GM21723 (cell line): ENCODE data around the gene GPR35.

Experiments
- ATAC-seq: cut with Tn5 transposase; IDR thresholded peaks from one replicate; pipeline ENCODE4 v1.9.1; 2021; ENCODE audit warnings: mild to moderate bottlenecking, moderate library complexity; ENCODE audit not compliant: unreplicated experiment

Gene GPR35

DNA sequence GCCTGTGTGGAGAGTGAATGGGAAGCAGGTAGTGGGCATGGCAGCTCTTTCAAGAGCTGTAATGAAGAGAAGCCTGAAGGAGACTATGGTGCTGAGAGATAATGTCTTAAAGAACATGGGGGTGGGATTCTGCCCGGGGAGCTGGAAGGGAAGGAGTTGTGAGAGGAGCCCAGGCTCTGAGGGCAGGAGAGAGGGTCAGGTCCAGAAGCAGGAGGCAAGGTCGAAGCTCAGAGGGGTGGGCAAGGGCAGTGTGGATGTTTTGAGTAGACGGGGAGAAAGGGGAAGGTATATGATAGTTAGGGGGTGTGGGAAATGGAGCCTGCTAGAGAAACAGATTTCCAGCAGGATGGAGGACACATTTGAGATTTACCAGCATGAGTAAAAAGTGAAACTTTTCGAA is 36.6 kb upstream of the GPR35 start:
- no peak for ATAC-seq

DNA sequence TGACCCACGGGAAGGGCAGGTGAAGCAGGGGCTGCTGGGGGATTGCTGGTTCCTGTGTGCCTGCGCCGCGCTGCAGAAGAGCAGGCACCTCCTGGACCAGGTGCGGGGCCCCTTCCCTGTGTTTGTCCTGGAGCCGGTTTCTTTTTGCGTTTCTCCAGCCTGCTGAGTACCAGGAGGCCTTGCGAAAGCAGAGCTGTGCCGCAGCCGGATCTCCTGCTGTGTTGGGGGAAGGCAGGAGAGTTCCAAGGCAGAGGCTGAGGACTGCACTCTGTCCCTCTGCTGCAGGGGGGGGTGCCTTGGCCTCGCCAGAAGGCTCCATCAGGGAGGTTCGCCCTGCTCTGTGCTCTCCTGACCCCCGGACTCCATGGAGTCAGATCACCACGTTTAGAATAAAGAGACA is 35.9 kb upstream of the GPR35 start:
- ATAC-seq = no peak

DNA sequence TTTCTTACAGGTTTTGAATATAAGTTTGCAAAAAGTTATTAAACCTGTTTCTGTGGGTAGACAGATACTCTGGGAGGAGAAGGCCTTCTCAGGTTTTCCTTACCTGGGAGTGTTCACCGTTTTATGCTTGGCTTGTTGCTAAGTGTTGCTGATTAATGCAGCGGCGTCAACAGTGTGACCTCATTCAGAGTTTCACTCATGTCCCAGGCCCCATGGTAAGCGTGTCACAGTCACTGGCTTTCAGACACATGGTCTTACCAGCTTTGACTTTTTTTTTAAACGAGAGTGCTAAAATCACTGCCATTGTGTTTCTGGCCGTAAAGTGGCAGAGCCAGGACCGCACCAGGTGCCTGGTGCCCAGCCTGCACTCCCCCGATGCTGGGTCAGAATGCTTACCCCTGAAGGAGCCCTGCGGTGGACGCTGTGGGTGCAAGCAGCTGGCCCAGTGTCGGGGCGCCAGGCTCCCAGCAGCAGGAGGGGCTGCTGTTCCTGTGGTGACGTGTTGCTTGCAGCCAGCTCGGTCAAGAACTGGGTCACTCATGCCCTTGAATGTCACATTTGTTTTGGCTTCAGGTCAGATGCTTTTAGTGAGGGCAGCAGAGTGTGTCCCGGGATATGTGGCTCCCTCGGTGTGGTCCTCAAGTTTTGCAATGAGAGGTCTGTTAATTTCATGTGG is 35.3 kb upstream of the GPR35 start:
- no peak for ATAC-seq

DNA sequence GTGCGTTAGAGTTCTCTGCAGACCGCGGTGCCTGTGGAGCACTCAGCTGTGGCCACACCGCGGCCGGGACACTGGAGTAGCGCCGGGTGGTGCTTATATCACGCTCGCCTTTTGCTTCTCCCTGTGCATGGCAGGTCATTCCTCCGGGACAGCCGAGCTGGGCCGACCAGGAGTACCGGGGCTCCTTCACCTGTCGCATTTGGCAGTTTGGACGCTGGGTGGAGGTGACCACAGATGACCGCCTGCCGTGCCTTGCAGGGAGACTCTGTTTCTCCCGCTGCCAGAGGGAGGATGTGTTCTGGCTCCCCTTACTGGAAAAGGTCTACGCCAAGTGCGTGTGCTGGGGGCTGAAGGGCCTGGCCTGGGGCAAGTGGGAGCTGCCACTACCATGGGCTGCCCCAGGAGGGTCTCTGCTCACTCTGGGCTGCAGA is 34.6 kb upstream of the GPR35 start:
- no peak for ATAC-seq

DNA sequence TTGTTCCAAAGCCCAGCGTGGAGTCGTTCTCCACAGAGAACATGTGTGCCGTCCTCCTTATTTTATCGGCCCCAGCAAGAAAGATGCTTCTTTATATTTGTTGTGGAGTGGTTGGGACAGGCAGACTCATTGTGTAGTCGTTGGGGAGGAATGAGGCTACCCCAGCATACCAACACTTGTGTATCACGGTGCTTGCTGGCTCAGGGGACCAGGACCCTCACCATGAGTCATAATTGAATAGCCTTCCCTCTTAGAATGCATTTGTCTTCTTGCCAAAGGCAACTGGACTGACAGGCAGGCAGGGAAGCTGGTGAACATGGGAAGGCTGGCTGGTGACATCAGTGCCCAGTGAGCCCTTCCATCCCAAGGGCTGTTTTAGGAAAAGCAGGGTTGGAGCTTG is 34.1 kb upstream of the GPR35 start:
- no peak for ATAC-seq

DNA sequence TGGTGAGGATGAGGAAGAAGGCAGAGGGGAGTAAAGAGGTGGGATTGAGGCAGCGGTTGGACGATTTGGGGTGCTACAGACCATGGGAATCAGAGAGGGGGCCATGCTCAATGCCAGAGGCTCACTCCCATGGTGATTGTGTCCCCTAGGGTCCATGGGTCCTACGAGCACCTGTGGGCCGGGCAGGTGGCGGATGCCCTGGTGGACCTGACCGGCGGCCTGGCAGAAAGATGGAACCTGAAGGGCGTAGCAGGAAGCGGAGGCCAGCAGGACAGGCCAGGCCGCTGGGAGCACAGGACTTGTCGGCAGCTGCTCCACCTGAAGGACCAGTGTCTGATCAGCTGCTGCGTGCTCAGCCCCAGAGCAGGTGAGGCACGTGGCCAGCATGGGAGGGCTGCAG is 33.5 kb upstream of the GPR35 start:
- ATAC-seq = no peak

DNA sequence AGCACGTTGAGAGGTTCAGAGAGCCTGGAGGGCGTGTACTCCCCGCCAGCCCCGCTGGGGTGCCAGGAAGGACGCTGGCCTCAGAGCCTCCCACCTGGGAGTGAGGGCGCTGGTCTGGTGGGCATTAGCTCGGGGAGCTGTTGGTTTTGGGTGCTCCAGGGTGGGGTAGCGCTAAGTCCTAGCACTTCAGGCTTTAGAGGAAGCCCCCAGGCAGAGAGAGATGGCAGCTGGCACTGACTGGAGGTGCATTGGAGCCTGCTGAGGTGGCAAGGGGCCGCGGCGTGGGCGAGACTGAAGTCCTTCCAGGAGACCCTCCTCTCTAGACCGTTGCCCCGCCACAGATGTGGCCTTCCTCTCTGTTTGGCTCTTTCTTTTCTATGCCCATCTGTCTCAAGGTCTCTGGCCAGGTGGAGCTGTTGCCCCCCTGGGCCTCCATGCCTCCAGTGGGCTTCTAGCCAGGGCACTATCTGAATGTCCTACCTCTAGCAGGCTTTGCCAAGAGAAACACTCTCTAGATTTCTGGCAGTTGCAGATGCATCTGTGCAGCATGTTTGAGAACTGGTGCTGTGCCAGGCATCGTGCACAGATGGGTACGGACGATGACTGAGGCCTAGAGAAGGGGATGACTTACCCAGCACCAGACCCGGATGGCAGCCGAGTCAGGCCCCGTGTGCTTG is 32.1 kb upstream of the GPR35 start:
- no peak for ATAC-seq

DNA sequence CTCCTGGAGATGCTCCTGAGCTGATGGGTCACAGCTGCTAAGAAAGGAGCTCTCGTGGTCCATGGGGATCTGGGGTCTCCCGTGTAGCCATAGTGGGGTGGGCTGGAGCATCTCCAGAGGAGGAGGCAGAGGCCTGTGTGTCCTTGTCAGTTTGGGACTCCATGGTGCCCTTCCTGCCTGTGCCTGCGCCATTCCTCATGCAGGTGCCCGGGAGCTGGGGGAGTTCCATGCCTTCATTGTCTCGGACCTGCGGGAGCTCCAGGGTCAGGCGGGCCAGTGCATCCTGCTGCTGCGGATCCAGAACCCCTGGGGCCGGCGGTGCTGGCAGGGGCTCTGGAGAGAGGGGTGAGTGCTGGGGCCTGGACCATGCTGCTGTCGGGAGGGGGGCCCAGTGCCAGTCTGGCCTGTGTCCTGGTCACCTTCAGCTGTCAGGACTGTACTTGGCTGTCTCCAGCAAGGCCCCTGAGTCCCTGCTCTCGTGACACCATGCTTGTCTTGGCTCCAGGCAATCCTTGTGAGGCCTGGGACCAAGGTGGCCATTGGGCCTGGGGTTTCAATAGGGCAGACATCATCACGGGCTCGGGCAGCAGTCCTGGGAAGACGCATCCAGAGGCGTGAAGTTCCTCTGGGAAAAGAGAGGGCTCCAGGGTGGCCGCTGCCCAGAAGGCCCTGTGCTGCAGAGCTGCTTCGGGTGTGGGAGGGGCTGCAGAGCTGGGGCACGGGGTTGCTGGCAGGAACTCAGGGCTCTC is 31.4 kb upstream of the GPR35 start:
- ATAC-seq = no peak

DNA sequence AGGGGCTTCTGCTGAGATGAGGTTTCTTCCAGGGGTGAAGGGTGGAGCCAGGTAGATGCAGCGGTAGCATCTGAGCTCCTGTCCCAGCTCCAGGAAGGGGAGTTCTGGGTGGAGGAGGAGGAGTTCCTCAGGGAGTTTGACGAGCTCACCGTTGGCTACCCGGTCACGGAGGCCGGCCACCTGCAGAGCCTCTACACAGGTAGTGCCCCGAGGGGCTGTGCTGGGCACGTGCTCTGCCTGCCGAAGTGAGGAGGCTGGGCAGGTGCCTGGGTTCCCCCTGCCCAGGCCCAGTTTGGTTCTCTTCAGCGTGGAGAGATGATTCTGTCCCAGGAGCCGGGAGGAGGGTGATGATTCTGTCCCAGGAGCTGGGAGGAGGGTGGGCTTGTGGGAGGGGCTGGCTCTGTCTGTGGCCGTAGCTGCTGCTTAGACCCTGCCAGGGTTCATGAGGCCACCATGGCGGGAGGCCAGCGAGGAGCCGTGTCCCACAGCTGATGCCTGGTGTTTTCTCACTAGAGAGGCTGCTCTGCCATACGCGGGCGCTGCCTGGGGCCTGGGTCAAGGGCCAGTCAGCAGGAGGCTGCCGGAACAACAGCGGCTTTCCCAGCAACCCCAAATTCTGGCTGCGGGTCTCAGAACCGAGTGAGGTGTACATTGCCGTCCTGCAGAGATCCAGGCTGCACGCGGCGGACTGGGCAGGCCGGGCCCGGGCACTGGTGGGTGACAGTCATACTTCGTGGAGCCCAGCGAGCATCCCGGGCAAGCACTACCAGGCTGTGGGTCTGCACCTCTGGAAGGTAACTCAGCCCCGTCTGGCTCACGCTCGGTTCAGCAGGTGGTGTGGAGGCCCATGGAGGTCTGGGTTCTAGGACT is 30.5 kb upstream of the GPR35 start:
- no peak for ATAC-seq

DNA sequence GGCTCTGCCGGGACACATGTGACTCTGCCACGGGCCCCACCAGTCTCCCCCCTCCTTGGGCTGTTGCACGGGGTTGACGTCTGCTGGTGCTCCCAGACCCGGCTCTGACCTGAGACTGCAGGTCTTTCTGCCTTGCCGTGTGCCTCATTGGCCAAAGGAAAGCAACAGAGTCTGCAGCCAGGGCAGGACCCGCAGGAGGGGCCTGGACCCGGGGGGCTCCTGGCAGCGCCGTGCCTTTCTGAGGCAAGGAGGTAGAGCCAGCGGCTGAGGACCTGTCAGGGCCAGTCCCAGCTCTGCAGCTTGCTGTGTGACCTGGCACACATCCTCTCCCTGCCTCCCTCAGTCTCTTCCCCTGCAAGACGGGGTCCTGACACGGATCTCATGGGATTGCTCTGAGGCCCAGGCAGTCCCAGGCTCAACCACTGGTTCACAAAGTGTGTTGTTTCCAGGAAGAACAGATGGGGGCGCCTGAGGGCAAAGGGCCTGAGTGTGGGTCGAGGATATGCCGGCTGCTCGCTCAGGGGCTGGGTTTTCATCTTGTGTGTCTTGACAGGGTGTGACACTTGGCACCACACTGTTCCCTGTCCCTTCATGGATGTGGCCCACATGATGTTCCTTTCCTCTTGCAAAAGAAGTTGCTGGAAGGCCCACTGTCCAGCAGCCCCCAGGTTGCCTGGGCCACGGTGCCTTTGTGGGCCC is 29.8 kb upstream of the GPR35 start:
- ATAC-seq = no peak

DNA sequence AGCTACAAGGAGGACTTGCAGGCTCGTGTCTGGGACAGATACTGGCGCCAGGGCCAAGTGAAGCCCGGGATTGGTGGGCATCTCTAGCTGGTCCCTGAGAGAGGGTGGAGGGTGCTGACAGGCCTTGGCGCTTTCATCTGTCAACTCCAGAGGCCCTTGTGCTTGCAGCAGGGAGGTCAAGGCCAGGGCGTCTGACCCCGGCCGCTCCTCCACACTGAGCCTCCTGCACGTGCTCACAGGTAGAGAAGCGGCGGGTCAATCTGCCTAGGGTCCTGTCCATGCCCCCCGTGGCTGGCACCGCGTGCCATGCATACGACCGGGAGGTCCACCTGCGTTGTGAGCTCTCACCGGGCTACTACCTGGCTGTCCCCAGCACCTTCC is 29.2 kb upstream of the GPR35 start:
- no peak for ATAC-seq

DNA sequence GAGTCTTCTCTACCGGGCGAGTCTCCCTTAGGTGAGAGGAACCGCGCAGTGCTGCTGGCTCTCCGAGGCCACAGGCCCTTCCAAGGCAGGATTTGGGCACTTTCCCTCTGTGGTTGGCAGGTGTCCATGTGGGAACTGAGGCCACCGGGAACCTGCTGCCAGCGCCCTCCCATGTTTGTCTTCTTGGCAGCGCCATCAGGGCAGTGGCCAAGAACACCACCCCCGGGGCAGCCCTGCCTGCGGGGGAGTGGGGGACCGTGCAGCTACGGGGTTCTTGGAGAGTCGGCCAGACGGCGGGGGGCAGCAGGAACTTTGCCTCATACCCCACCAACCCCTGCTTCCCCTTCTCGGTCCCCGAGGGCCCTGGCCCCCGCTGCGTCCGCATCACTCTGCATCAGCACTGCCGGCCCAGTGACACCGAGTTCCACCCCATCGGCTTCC is 28.8 kb upstream of the GPR35 start:
- no peak for ATAC-seq

DNA sequence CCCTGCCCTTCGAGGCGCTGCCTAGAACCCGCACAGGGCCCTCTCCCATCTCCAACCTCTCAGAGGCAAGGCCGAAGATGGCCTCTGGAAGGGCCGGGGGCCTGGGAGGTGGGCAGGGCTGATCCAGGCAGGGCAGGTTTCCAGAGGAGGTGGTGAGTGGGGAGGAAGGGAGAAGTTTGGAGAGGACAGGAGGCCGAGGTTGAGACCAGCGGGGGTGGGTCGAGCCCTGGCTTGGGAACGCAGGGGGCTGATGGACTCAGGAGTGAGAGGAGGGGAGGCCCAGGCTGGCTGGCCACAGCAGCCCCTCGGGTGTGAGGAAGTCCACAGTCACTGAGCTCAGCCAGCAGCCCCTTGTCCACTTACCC is 28.2 kb upstream of the GPR35 start:
- no peak for ATAC-seq

DNA sequence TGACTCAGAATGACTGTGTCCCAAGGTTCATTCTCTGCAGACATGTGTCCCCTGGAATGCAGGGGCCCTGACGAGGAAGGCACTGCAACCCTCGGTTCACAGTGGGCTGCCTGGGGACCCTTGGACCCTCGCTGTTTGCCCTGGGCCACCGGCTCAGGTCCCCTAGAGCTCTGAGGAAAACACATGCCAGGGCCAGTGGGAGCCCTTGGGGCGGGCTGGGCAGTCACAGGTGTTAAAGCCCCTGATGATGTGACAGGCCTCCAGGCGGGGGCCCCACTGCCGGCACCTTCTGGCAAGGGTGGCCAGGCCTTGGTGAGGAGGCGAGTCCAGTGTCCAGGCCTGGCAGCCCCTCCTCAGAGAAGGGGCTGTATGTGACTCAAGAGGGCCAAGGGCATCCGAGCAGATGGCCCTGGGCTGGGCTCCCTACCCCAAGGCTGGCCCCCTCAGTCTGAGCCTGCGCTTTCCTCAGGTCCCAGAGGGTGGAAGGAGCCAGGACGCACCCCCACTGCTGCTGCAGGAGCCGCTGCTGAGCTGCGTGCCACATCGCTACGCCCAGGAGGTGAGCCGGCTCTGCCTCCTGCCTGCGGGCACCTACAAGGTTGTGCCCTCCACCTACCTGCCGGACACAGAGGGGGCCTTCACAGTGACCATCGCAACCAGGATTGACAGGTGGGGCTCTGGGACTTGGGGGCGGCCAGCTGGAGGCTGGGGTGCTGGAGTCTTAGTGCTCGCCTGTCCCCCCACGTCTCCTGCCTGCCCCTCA is 27.7 kb upstream of the GPR35 start:
- no peak for ATAC-seq

DNA sequence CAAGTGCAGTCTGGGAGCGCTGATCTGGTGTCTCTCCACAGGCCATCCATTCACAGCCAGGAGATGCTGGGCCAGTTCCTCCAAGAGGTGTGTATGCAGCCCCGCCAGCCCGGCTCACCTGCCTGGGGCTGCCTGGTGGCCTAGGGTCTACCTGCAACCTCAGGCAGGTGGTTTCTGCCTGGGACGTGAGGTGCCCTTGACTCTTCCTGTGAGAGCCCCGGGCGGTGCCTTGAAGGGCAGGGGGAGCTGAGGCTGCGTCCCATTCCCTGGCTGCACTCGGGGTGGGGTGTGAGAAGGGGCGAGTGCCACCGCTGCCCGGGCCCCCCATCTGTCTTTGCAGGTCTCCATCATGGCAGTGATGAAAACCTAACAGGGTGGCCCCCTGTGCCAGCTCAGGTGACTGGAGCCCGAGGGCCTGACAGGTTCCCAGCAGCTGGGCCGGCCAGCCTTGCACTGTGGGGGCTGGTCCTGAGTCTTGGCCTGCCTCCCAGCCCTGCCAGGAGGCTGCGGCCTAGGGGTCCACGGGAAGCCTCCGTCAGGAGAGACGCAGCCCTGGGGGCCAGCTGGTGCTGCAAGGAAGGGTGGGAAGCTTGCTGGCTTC is 26.9 kb upstream of the GPR35 start:
- ATAC-seq = no peak

DNA sequence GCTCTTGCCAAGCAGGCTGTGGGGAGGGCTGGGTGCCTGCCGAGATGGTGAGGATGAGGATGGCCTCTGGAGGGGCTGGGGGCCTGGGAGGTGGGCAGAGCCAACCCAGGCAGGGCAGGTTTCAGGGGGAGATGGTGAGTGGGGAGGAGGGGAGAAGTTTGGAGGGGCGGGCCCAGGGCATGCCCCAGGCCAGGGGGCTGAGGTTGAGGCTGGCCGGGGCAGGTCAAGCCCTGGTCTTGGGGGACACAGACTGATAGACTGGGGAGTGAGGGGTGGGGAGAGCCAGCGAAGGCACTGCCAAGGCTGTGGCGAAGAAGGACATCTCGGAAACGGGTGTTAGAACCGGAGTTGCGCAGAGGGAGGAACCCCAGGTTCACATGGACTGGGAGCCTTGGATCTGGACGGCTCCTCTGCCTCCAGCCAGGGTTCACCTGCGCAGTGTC is 26.1 kb upstream of the GPR35 start:
- no peak for ATAC-seq

DNA sequence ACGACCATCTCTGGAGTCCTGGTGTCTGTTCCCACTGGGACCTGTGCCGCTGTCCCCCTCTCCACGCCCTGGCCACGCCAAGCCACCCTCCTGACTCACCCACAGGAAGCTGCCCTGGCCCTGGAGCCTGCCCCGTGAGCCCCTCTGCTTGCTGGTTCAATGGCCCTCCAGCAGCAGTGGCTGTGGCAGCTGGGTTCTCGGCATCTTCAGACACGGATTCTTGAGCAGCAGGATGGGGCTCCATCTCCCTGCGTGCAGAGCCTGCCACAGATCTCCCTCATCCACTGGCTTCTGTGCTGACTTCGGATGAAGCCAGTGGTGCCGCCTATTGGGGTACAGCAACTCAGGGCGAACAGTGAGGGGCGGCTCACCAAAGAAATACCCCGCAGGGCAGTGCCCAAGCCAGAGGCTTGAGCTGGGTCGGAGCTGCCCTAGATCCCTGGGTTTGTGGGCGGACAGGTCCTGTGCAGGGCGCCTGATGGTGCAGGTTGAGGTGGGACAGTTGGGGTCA is 24.8 kb upstream of the GPR35 start:
- ATAC-seq = no peak

DNA sequence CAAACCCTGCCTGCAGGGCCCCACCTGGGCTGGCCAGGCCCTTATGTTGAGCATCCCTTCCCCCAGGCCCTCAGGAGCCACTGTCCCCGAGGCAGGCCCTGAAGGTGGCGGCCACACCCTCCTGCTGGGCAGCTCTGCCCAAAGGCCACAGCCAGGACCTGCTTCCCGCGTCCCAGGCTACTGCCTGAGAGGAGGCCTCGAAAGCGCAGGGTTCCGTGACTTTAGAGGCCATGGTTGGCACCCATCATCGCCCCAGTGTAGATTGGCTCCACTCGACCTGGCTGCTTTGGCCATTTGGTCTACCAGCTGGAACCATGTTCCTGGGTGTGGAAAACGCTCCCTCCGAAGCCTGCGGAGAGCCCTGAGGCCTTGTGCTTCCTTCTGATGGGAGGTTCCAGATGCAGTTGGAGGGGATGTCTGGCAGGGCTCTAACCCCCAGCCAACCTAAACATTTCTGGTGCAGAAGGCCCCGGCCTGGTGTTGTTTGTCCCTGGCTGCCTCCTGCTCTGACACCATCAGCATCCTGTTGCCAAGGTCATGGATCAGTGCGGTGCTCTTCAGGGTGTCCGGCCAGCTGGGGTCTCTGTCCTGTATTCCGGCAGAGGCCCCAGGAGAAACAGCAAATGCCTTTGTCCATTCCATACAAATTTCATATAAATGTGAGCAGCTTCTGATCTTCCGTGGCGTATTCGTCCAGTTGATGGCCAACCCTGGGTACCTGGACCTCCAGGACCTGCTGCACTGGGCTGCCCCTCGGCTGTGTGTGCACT is 24.0 kb upstream of the GPR35 start:
- no peak for ATAC-seq

DNA sequence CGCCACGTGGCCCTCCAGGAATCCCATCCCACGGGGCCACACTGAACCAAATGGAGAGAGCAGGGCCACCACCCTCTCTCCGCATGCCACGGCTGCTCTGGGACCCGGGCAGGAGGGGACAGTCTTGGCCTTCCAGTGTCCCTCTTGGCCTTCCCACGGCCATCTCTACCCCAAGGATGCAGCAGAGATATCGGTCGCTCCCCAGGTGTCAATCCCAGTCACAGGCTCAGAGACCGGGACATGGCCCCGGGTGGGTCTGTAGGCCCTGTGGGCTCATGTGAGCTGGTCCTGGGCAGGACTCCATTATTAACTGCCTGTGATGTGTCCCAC is 23.5 kb upstream of the GPR35 start:
- ATAC-seq = no peak
